SK-N-SH (cell line): ENCODE data around the gene COLEC12. TPM values are rescaled to one million over a fixed set of nuclear protein-coding genes. Genes with fewer than 3 reads are reported as not detected.

Experiments
- CTCF ChIA-PET: fragments of 300-600, 350-600 bp; formaldehyde crosslinking; extraction: SDS; loops from one replicate; lab custom pipeline; 2021; lab: Yijun Ruan, JAX
- POLR2A ChIA-PET: fragments of 350-600 bp; sonication (Branson Sonifier 250); formaldehyde crosslinking; extraction: SDS; loops from one replicate; lab custom pipeline; 2020; ENCODE audit warnings: antibody characterized with exemption, inconsistent platforms; lab: Yijun Ruan, JAX
- DNase-seq: peaks from one replicate; pipeline ENCODE4 v3.0.0; 2012
- H2AFZ ChIP-seq: fragments of 200-600 bp; sonication (generic); 2 replicates; pipeline ENCODE4 v1.8.1; 2016; ENCODE audit warnings: antibody characterized with exemption, mild to moderate bottlenecking, low read depth
- H3F3A ChIP-seq: fragments of 200-600 bp; sonication (generic); replicated peaks from 2 replicates; pipeline ENCODE3; 2016; ENCODE audit warnings: antibody characterized with exemption, mild to moderate bottlenecking; ENCODE audit not compliant: insufficient read depth
- H3K27ac ChIP-seq, 2 experiments: fragments of 200-500 bp in 1 of 2; fragments of 200-600 bp in 1 of 2; sonication (Bioruptor generic) in 1 of 2; sonication (generic), shearing (Covaris generic) in 1 of 2; 2 replicates each; pipeline versions ENCODE4 v1.5.1 to v1.6.1; 2014 to 2016; ENCODE audit warnings: low read depth in 2 of 2, inconsistent platforms in 1 of 2, low read length in 1 of 2, mild to moderate bottlenecking in 1 of 2, mixed read lengths in 1 of 2
- H3K27me3 ChIP-seq: fragments of 200-600 bp; sonication (generic), shearing (Covaris generic); 2 replicates; pipeline ENCODE4 v1.6.1; 2016; ENCODE audit warnings: mixed run types; ENCODE audit not compliant: insufficient read depth
- H3K36me3 ChIP-seq, 2 experiments: fragments of 200-500 bp in 1 of 2; fragments of 200-600 bp in 1 of 2; sonication (Bioruptor generic) in 1 of 2; sonication (generic) in 1 of 2; replicated peaks in 1 of 2; 2 replicates each; pipeline versions ENCODE3 to v1.5.1; 2014 to 2016; ENCODE audit warnings: low read length in 1 of 2, mild to moderate bottlenecking in 1 of 2; ENCODE audit not compliant: insufficient read depth in 2 of 2, control insufficient read depth in 1 of 2
- H3K4me1 ChIP-seq, 2 experiments: fragments of 200-500 bp in 1 of 2; fragments of 200-600 bp in 1 of 2; sonication (Bioruptor generic) in 1 of 2; sonication (generic), shearing (Covaris generic) in 1 of 2; 2 replicates each; pipeline versions ENCODE4 v1.5.1 to v1.6.1; 2014 to 2016; ENCODE audit warnings: low read depth in 1 of 2, low read length in 1 of 2, mixed run types in 1 of 2; ENCODE audit not compliant: insufficient read depth in 2 of 2, control insufficient read depth in 1 of 2
- H3K4me2 ChIP-seq: fragments of 200-600 bp; sonication (generic), shearing (Covaris generic); 2 replicates; pipeline ENCODE4 v1.6.1; 2017; ENCODE audit warnings: mixed run types
- H3K4me3 ChIP-seq, 2 experiments: fragments of 200-500 bp in 1 of 2; fragments of 200-600 bp in 1 of 2; sonication (Bioruptor generic) in 1 of 2; sonication (generic), shearing (Covaris generic) in 1 of 2; 2 replicates each; pipeline versions ENCODE4 v1.5.1 to v1.8.1; 2014 to 2016; ENCODE audit warnings: low read depth in 2 of 2, inconsistent platforms in 1 of 2, low read length in 1 of 2, mild to moderate bottlenecking in 1 of 2, mixed read lengths in 1 of 2, moderate library complexity in 1 of 2
- H3K79me2 ChIP-seq: fragments of 200-600 bp; sonication (generic); 2 replicates; pipeline ENCODE4 v1.8.1; 2017; ENCODE audit warnings: mild to moderate bottlenecking; ENCODE audit not compliant: insufficient read depth
- H3K9ac ChIP-seq: fragments of 200-600 bp; sonication (generic); 2 replicates; pipeline ENCODE4 v1.6.1; 2017; ENCODE audit warnings: mixed run types
- H3K9me2 ChIP-seq: fragments of 200-600 bp; sonication (generic); 2 replicates; pipeline ENCODE4 v1.6.1; 2017; ENCODE audit warnings: mixed run types
- H3K9me3 ChIP-seq: fragments of 200-600 bp; sonication (generic); 2 replicates; pipeline ENCODE4 v1.6.1; 2017; ENCODE audit warnings: mixed run types, mild to moderate bottlenecking, moderate library complexity
- H4K20me1 ChIP-seq: fragments of 200-600 bp; sonication (generic); 2 replicates; pipeline ENCODE4 v1.6.1; 2017; ENCODE audit warnings: mild to moderate bottlenecking, mixed run types; ENCODE audit not compliant: insufficient read depth
- CTCF ChIP-seq: fragments of 200-600 bp; sonication (generic); IDR thresholded peaks from 2 replicates; pipeline ENCODE4 v1.6.1; 2017; ENCODE audit warnings: antibody characterized with exemption, mild to moderate bottlenecking, moderate library complexity
- ELF1 ChIP-seq: IDR thresholded peaks from 2 replicates; pipeline ENCODE4 v1.4.0; 2012
- FOXJ3 ChIP-seq: sonication (generic); formaldehyde crosslinking; IDR thresholded peaks from 2 replicates; pipeline ENCODE4 v1.5.1; 2020; ENCODE audit warnings: mild to moderate bottlenecking, missing genetic modification reagents
- FOXM1 ChIP-seq: IDR thresholded peaks from 2 replicates; pipeline ENCODE4 v1.4.0; 2012; ENCODE audit warnings: low read depth, mild to moderate bottlenecking
- GABPA ChIP-seq: IDR thresholded peaks from 2 replicates; pipeline ENCODE4 v1.4.0; 2012; ENCODE audit warnings: low read depth, mild to moderate bottlenecking
- GATA2 ChIP-seq: sonication (generic); formaldehyde crosslinking; IDR thresholded peaks from 2 replicates; pipeline ENCODE4 v1.5.0; 2020; ENCODE audit warnings: mild to moderate bottlenecking, missing genetic modification reagents
- IRF3 ChIP-seq: fragments of 150-350 bp; IDR thresholded peaks from 2 replicates; pipeline ENCODE4 v1.6.1; 2016; ENCODE audit warnings: mild to moderate bottlenecking, low read depth, low read length
- PBX3 ChIP-seq: IDR thresholded peaks from 2 replicates; pipeline ENCODE4; 2012
- RAD21 ChIP-seq: IDR thresholded peaks from 2 replicates; pipeline ENCODE4 v1.6.1; 2012; ENCODE audit warnings: mild to moderate bottlenecking, low read length
- RCOR1 ChIP-seq: fragments of 150-350 bp; IDR thresholded peaks from 2 replicates; pipeline ENCODE4 v1.6.1; 2017; ENCODE audit warnings: antibody characterized with exemption, low read length
- SMC3 ChIP-seq: IDR thresholded peaks from 2 replicates; pipeline ENCODE4 v1.6.1; 2012; ENCODE audit warnings: low read depth, low read length, improper control_type of control experiment
- TCF12 ChIP-seq: IDR thresholded peaks from 2 replicates; pipeline ENCODE4 v1.4.0; 2012
- TEAD4 ChIP-seq: IDR thresholded peaks from 2 replicates; pipeline ENCODE4 v1.4.0; 2012; ENCODE audit warnings: mild to moderate bottlenecking, borderline replicate concordance; ENCODE audit not compliant: insufficient read depth
- YY1 ChIP-seq: IDR thresholded peaks from 2 replicates; pipeline ENCODE4 v1.4.0; 2012; ENCODE audit warnings: low read depth, mild to moderate bottlenecking
- WGBS: methylation state at CpG from one replicate; pipeline ENCODE4 v1.1.6; 2017; ENCODE audit warnings: low lambda C conversion rate; 5-methylcytosine and 5-hydroxymethylcytosine counted together
- polyA plus RNA-seq, 3 experiments: library from polyadenylated mRNA; depleted of rRNA; stranded (reverse); fragments of >200 nt; gene quantifications; 2 replicates each; pipeline ENCODE4 v1.2.3, GENCODE V29; 2012

The COLEC12 gene
- polyA plus RNA-seq, 1 of the 3 experiments (the other 2 are of a cell fraction) = 41.2 TPM

GRCh38 chr18:420661-421246 lies 79.7 kb downstream of the COLEC12 start:
- H3K9me2 ChIP-seq = no peaks in the 10 kb centered on the region
- POLR2A ChIA-PET = no interaction called here
- TF ChIP-seq YY1 (no peak), TCF12 (no peak), GABPA (no peak), GATA2 (CRISPR knock-in tag) (no peak), RAD21 (no peak), IRF3 (no peak), FOXJ3 (CRISPR knock-in tag) (no peak), RCOR1 (no peak), FOXM1 (no peak), CTCF (no peak)
- TF ChIP-seq, all 33 proteins: peak for 0
- peaks cover 13 to 21% of the 10 kb centered on the region in 2 experiments for H3K4me1 ChIP-seq
- no peak overlapping the region; a peak in 1 of 4 replicates for H3K4me3 ChIP-seq
- peak overlapping the region; percentile 21; the same call in 1 of the 2 replicates for H2AFZ ChIP-seq
- H3K9me3 ChIP-seq = no peaks in the 10 kb centered on the region
- peak overlapping the region; percentile 87 to 94 for H3K27ac ChIP-seq
- no peak for DNase-seq
- peaks cover 27% of the 10 kb centered on the region for H3F3A ChIP-seq
- H3K79me2 ChIP-seq = no peaks in the 10 kb centered on the region
- CTCF ChIA-PET = no interaction called here
- no peaks in the 10 kb centered on the region for H4K20me1 ChIP-seq
- no peaks in the 10 kb centered on the region for H3K27me3 ChIP-seq
- H3K36me3 ChIP-seq = no peaks in the 10 kb centered on the region
- H3K9ac ChIP-seq = peak overlapping the region; percentile 73; the same call in 1 of the 2 replicates
- H3K4me2 ChIP-seq = peak overlapping the region; percentile 70; the same call in 1 of the 2 replicates
- 66% methylated on average over 3 of the region's 3 CpGs for WGBS

- no peak for DNase-seq
- ChIA-PET CTCF (no interaction called here), POLR2A (no interaction called here)
- Histone ChIP-seq H3K4me2 (no peak overlapping the region), H3K36me3 (no peaks in the 10 kb centered on the region), H3K9me3 (no peaks in the 10 kb centered on the region), H3K79me2 (no peaks in the 10 kb centered on the region), H4K20me1 (no peaks in the 10 kb centered on the region), H3K9me2 (no peaks in the 10 kb centered on the region), H3K27ac (peak overlapping the region in 1 of 2 experiments; percentile 94; a peak in 2 of 4 replicates), H3F3A (peaks cover 38% of the 10 kb centered on the region), H3K4me1 (peaks cover 11 to 29% of the 10 kb centered on the region in 2 experiments), H3K9ac (no peak overlapping the region), H3K27me3 (no peaks in the 10 kb centered on the region), H2AFZ (no peak overlapping the region), H3K4me3 (no peak overlapping the region)
- TF ChIP-seq FOXJ3 (CRISPR knock-in tag) (no peak), TEAD4 (no peak), ELF1 (no peak), PBX3 (no peak), SMC3 (no peak), RCOR1 (no peak)
- WGBS = 75% methylated on average over 4 of the region's 5 CpGs
Measured at GRCh38 chr18:419541-420175, 80.8 kb downstream of the COLEC12 start.
